PC-9 (cell line): Measurements from ENCODE around the gene POU5F1. TPM values are rescaled to one million over a fixed set of nuclear protein-coding genes. Genes with fewer than 3 reads are reported as not detected.

Experiments
- total RNA-seq: library from RNA; stranded (reverse); gene quantifications from 2 replicates; pipeline ENCODE4 v1.2.3, GENCODE V29; 2021

Gene POU5F1
- total RNA-seq, 1 experiment from 2014 or later: 1.4 TPM

Other genes with a start within 250 kb of the POU5F1 start
- gene SFTA2, start 238.5 kb downstream of the POU5F1 start, total RNA-seq: 0.72 and 0.75 TPM in 2 replicates
- gene MUCL3, start 229.7 kb downstream of the POU5F1 start, total RNA-seq: not detected in 2 replicates
- gene MUC21, start 187.0 kb downstream of the POU5F1 start, total RNA-seq: 0.13 TPM in 1 of 2 replicates, not detected in the other
- not detected in 2 replicates for gene MUC22, start 160.2 kb downstream of the POU5F1 start, total RNA-seq
- gene C6orf15, start 58.1 kb downstream of the POU5F1 start, total RNA-seq: 21.1 and 21.6 TPM in 2 replicates
- gene PSORS1C1, start 55.9 kb downstream of the POU5F1 start, total RNA-seq: 29.2 and 34.2 TPM in 2 replicates
- gene CDSN, start 50.2 kb downstream of the POU5F1 start, total RNA-seq: 1.0 and 1.9 TPM in 2 replicates
- not detected in 2 replicates for gene PSORS1C2, start 31.6 kb downstream of the POU5F1 start, total RNA-seq
- gene CCHCR1, start 12.9 kb downstream of the POU5F1 start, total RNA-seq: 60.6 and 69.0 TPM in 2 replicates
- 19.0 and 26.0 TPM in 2 replicates for gene TCF19, start 12.1 kb downstream of the POU5F1 start, total RNA-seq
- gene HLA-C, start 101.4 kb upstream of the POU5F1 start, total RNA-seq: 305 and 374 TPM in 2 replicates
- 137 and 204 TPM in 2 replicates for gene HLA-B, start 186.5 kb upstream of the POU5F1 start, total RNA-seq
- gene MICA, start 232.9 kb upstream of the POU5F1 start, total RNA-seq: 11.8 and 13.5 TPM in 2 replicates